ENCODE measurements around the gene OR4F16. TPM values are rescaled to one million over a fixed set of nuclear protein-coding genes. Genes with fewer than 3 reads are reported as not detected.
"Not testable (repeated sequence)": the region's sequence is repeated elsewhere in the genome, so short reads cannot be mapped to it uniquely, and the experiment has no call there.

Gene OR4F16
- polyA plus RNA-seq, result not detected

- not testable (repeated sequence) for H3K4me3 Mint-ChIP-seq, H3K4me1 Mint-ChIP-seq, H3K36me3 Mint-ChIP-seq, H3K9me3 Mint-ChIP-seq, H3K27ac Mint-ChIP-seq, H3K27me3 Mint-ChIP-seq
Observed at GRCh38 chr1:686554-686953, at the start of gene OR4F16. Gene OR4F16 (minus strand): TSS chr1:686654. CDS start chr1:686654, 0 bp downstream.

- H3K36me3 Mint-ChIP-seq, H3K9me3 Mint-ChIP-seq, H3K27ac Mint-ChIP-seq, H3K27me3 Mint-ChIP-seq, H3K4me3 Mint-ChIP-seq, H3K4me1 Mint-ChIP-seq: not testable (repeated sequence)
Observed at GRCh38 chr1:733649-734048, 47.2 kb upstream of the OR4F16 start.

GRCh38 chr1:727040-727439 is 40.6 kb upstream of the OR4F16 start:
- not testable (repeated sequence) for H3K27me3 Mint-ChIP-seq, H3K36me3 Mint-ChIP-seq, H3K27ac Mint-ChIP-seq, H3K4me1 Mint-ChIP-seq, H3K9me3 Mint-ChIP-seq, H3K4me3 Mint-ChIP-seq

Other genes with a start within 250 kb of the OR4F16 start
- not detected for gene OR4F29, start 235.0 kb downstream of the OR4F16 start, polyA plus RNA-seq
- not detected for gene SAMD11, start 237.3 kb upstream of the OR4F16 start, polyA plus RNA-seq